GM12873 (cell line): ENCODE data around the gene ELMO1.

Experiments
- CTCF ChIP-seq: IDR thresholded peaks from 2 replicates; pipeline ENCODE4 v1.5.1; 2012; ENCODE audit warnings: low read depth, mild to moderate bottlenecking, moderate library complexity, low read length, control low read depth; ENCODE audit not compliant: insufficient read depth; ENCODE audit errors: missing control alignments

Gene ELMO1

GRCh38 chr7:37376386-37376785, 72.3 kb downstream of the ELMO1 start:
- no peak for TF ChIP-seq CTCF

DNA sequence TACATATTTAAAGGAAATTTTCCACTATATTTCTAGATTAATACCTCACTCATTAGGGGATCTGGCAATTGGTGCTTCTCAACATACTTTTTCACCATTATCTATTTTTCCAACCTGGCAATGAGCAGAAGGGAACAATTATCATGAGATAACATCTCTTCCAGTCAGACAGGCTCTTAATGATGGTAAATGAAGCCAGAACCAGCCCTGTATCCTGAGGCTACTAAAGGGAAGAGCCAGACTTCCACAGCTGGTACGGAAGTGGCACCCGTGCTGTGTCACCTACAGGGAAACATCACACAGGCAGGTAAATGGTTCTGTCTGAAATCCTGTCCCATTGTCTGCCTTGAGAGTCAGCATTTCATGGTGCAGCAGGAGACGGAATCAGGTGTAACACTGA, 75.9 kb downstream of the ELMO1 start:
- no peak for TF ChIP-seq CTCF

GRCh38 chr7:37371755-37372154, 76.9 kb downstream of the ELMO1 start:
- TF ChIP-seq CTCF, result no peak

DNA sequence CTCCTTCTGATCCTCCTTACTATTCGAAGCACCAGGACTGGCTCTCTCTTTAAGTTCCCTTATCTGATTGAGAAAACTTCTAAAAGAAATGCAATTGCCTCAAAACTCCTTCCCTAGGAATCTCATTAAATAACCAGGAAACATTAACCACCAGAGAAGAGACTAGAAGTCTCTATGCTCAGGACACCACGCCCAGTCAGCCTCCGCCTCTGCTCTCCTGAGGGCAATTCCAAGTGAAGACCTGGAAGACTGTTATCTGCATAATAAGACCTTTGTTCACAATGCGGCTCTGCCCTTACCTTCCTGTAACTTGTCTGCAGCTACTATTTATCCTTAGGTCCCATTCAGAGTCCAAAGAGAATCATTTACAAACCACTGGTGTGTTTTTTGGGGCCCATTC, 78.8 kb downstream of the ELMO1 start:
- no peak for TF ChIP-seq CTCF

GRCh38 chr7:37368540-37368939, 80.1 kb downstream of the ELMO1 start:
- no peak for TF ChIP-seq CTCF

- no peak for TF ChIP-seq CTCF
Measured at GRCh38 chr7:37367010-37367409, 81.7 kb downstream of the ELMO1 start.

DNA sequence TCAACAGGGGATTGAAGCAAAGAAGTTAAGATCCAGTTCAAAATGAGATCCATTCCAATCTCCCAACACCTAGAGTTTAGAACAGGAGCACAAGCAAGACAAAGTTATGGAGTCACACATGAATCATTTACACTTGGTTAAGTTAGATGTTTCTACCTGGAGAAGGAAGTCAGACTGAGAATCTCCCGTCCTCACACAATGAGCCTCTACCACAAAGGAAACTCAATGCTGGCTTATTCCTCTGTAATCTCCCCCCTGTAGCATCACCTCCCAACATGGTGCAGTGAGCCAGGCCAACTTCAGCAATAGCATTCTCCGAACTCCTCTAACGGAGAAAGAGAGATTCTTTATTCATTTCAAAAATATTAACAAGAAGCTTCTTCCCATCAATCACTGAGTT, 82.2 kb downstream of the ELMO1 start:
- TF ChIP-seq CTCF, result no peak

- TF ChIP-seq CTCF, result no peak
Measured at GRCh38 chr7:37365405-37365804, 83.3 kb downstream of the ELMO1 start.
